Measurements from ENCODE around the gene ENTR1.

Gene ENTR1

GRCh38 chr9:136361047-136361753 lies 49.2 kb downstream of the ENTR1 start:
- DNase-seq (ENCODE audit: low spot score): no peak

GRCh38 chr9:136359774-136360718 lies 50.4 kb downstream of the ENTR1 start:
- DNase-seq (ENCODE audit: low spot score): no peak

- DNase-seq (ENCODE audit: low spot score): no peak
These were observed 51.5 kb downstream of the ENTR1 start for GRCh38 chr9:136358888-136359287.

- no peak for DNase-seq (ENCODE audit: low spot score)
These were observed 52.4 kb downstream of the ENTR1 start for GRCh38 chr9:136358016-136358415.

- no peak for DNase-seq (ENCODE audit: low spot score)
These were observed 53.1 kb downstream of the ENTR1 start for GRCh38 chr9:136357202-136357725.

GRCh38 chr9:136355616-136356557 lies 54.5 kb downstream of the ENTR1 start:
- DNase-seq (ENCODE audit: low spot score): no peak

- DNase-seq (ENCODE audit: low spot score): no peak
These were observed 55.8 kb downstream of the ENTR1 start for GRCh38 chr9:136354592-136355085.

- no peak for DNase-seq (ENCODE audit: low spot score)
These were observed 56.5 kb downstream of the ENTR1 start for GRCh38 chr9:136353757-136354488.

GRCh38 chr9:136353088-136353487 lies 57.3 kb downstream of the ENTR1 start:
- DNase-seq (ENCODE audit: low spot score): no peak

GRCh38 chr9:136352682-136353081 lies 57.7 kb downstream of the ENTR1 start:
- DNase-seq (ENCODE audit: low spot score): no peak

Measured in D341Med (cell line).